K562 (cell line): ENCODE measurements around the gene NQO2. TPM values are rescaled to one million over a fixed set of nuclear protein-coding genes. Genes with fewer than 3 reads are reported as not detected.

Experiments
- DIDO1 ChIP-seq: fragments of 450-650 bp; IDR thresholded peaks from 2 replicates; pipeline ENCODE4 v1.6.1; 2016; ENCODE audit warnings: low read depth, missing biosample characterization, missing genetic modification characterization
- ELF1 ChIP-seq: fragments of 200-800 bp; sonication (Bioruptor generic); IDR thresholded peaks from 2 replicates; pipeline ENCODE4 v1.6.1; 2016; ENCODE audit warnings: missing genetic modification characterization, missing compliant biosample characterization
- FOXA1 ChIP-seq: fragments of 450-650 bp; IDR thresholded peaks from 2 replicates; pipeline ENCODE4 v1.6.1; 2016; ENCODE audit warnings: mild to moderate bottlenecking, borderline replicate concordance
- GATAD2A ChIP-seq: fragments of 450-650 bp; IDR thresholded peaks from 2 replicates; pipeline ENCODE4 v1.6.1; 2017
- HNRNPK ChIP-seq: fragments of 200-400 bp; formaldehyde crosslinking; IDR thresholded peaks from one replicate; pipeline ENCODE4 v1.6.1; 2018; ENCODE audit warnings: mild to moderate bottlenecking, low read depth, low read length; ENCODE audit not compliant: poor library complexity, severe bottlenecking
- ID3 ChIP-seq, 2 experiments: fragments of 250-450 bp in 1 of 2; fragments of 450-650 bp in 1 of 2; sonication (Bioruptor Pico) in 1 of 2; IDR thresholded peaks; 2 replicates each; pipeline versions ENCODE4 v1.6.1 to v1.8.0; 2016 to 2021; ENCODE audit warnings: mild to moderate bottlenecking in 2 of 2, moderate library complexity in 2 of 2, missing compliant biosample characterization in 1 of 2, missing genetic modification characterization in 1 of 2
- JUN ChIP-seq, 2 experiments: sonication (generic) in 1 of 2; formaldehyde crosslinking in 1 of 2; IDR thresholded peaks; 2 replicates each; pipeline versions ENCODE4 v1.6.1 to v1.8.0; 2012 to 2022; ENCODE audit warnings: borderline replicate concordance in 2 of 2, mild to moderate bottlenecking in 2 of 2, improper control_type of control experiment in 1 of 2, low read depth in 1 of 2, low read length in 1 of 2, missing genetic modification reagents in 1 of 2
- KLF6 ChIP-seq: fragments of 250-450 bp; sonication (Bioruptor Pico); IDR thresholded peaks from 2 replicates; pipeline ENCODE4 v1.4.0; 2020; ENCODE audit warnings: mild to moderate bottlenecking, moderate library complexity, borderline replicate concordance
- MXD1 ChIP-seq: fragments of 250-450 bp; sonication (Bioruptor Pico); IDR thresholded peaks from 2 replicates; pipeline ENCODE4 v1.8.0; 2021; ENCODE audit warnings: borderline replicate concordance, mild to moderate bottlenecking, moderate library complexity; ENCODE audit not compliant: poor library complexity, severe bottlenecking
- NCOA4 ChIP-seq: fragments of 450-650 bp; IDR thresholded peaks from 2 replicates; pipeline ENCODE4 v1.6.1; 2018; ENCODE audit warnings: mild to moderate bottlenecking; ENCODE audit not compliant: partially characterized antibody
- RAD21 ChIP-seq, 2 experiments: fragments of 250-450 bp in 1 of 2; fragments of 450-650 bp in 1 of 2; sonication (Bioruptor Pico) in 1 of 2; formaldehyde crosslinking in 1 of 2; IDR thresholded peaks in 1 of 2; conservative IDR thresholded peaks in 1 of 2; 2 replicates each; pipeline versions ENCODE4 v1.4.0 to v1.8.0; 2020 to 2022; ENCODE audit warnings: mild to moderate bottlenecking in 2 of 2, moderate library complexity in 1 of 2
- RBM34 ChIP-seq: fragments of 200-400 bp; formaldehyde crosslinking; IDR thresholded peaks from 2 replicates; pipeline ENCODE4 v1.6.1; 2018; ENCODE audit warnings: low read length, borderline replicate concordance; ENCODE audit not compliant: insufficient read depth
- SIRT6 ChIP-seq: IDR thresholded peaks from one replicate; pipeline ENCODE4 v1.6.1; 2012; ENCODE audit warnings: low read depth, mild to moderate bottlenecking, control low read depth, inconsistent platforms, low read length, moderate library complexity
- SMAD2 ChIP-seq: fragments of 150-350 bp; IDR thresholded peaks from 2 replicates; pipeline ENCODE4 v1.6.1; 2014; ENCODE audit warnings: low read depth, mild to moderate bottlenecking, low read length
- SP1 ChIP-seq: sonication (generic); formaldehyde crosslinking; IDR thresholded peaks from 2 replicates; pipeline ENCODE4 v1.8.1; 2022; ENCODE audit warnings: mild to moderate bottlenecking, missing genetic modification reagents
- TARDBP ChIP-seq: fragments of 450-650 bp; IDR thresholded peaks from 2 replicates; pipeline ENCODE4 v1.6.1; 2016
- TBL1XR1 ChIP-seq, 2 experiments: IDR thresholded peaks; 2 replicates each; pipeline ENCODE4 v1.6.1; 2012; ENCODE audit warnings: improper control_type of control experiment in 2 of 2, low read length in 2 of 2, mild to moderate bottlenecking in 1 of 2
- TRIM24 ChIP-seq, 2 experiments: fragments of 450-650 bp; IDR thresholded peaks; 2 replicates each; pipeline ENCODE4 v1.6.1; 2016
- ZFX ChIP-seq: sonication (generic); formaldehyde crosslinking; IDR thresholded peaks from 2 replicates; pipeline ENCODE4 v1.8.0; 2022; ENCODE audit warnings: mild to moderate bottlenecking, missing genetic modification reagents, moderate library complexity
- ZNF277 ChIP-seq: fragments of 250-450 bp; sonication (Bioruptor Pico); IDR thresholded peaks from 2 replicates; pipeline ENCODE4 v1.8.0; 2022; ENCODE audit warnings: inconsistent platforms, mild to moderate bottlenecking, moderate library complexity, borderline replicate concordance
- ZNF586 ChIP-seq: fragments of 450-650 bp; formaldehyde crosslinking; conservative IDR thresholded peaks from 2 replicates; pipeline ENCODE4 v1.4.0; 2020; ENCODE audit warnings: mild to moderate bottlenecking, moderate library complexity
- ZZZ3 ChIP-seq: fragments of 450-650 bp; IDR thresholded peaks from 2 replicates; pipeline ENCODE4 v1.6.1; 2016; ENCODE audit warnings: antibody characterized with exemption, mild to moderate bottlenecking, moderate library complexity
- polyA plus RNA-seq, 8 experiments: library from polyadenylated mRNA; depleted of rRNA in 4 of 8; stranded (reverse) in 5 of 8; unstranded in 3 of 8; fragments of >200 nt; fragmentation: Nextera tagmentation in 2 of 8; fragmentation: Illumina TruSeq in 1 of 8; extraction: Ambion mirVana in 2 of 8; extraction: Trizol in 1 of 8; gene quantifications; 2 replicates each; pipeline versions ENCODE4 v1.2.1 to v1.2.3, GENCODE V29; 2011 to 2014; ENCODE audit warnings: inconsistent platforms in 1 of 8, missing spikeins in 1 of 8
- total RNA-seq, 7 experiments: library from RNA; depleted of rRNA in 6 of 7; stranded (reverse); fragments of >200 nt in 6 of 7; fragmentation: Illumina TruSeq in 2 of 7; extraction: Trizol in 2 of 7; gene quantifications; 2 replicates each; pipeline versions ENCODE4 v1.2.1 to v1.2.3, GENCODE V29; 2011 to 2021; ENCODE audit warnings: low replicate concordance in 1 of 7
- TF ChIP-seq, protein P1 (sequence below): fragments of 450-650 bp; formaldehyde crosslinking; IDR thresholded peaks from 2 replicates; pipeline ENCODE4 v1.4.0; 2020; ENCODE audit warnings: mild to moderate bottlenecking, moderate library complexity

Gene NQO2
- total and polyA plus RNA-seq, 9 of the 15 experiments (the other 6 are each of a cell fraction or from before 2014, with no cell fraction given) = 54.6 to 214 (median 116) TPM

DNA sequence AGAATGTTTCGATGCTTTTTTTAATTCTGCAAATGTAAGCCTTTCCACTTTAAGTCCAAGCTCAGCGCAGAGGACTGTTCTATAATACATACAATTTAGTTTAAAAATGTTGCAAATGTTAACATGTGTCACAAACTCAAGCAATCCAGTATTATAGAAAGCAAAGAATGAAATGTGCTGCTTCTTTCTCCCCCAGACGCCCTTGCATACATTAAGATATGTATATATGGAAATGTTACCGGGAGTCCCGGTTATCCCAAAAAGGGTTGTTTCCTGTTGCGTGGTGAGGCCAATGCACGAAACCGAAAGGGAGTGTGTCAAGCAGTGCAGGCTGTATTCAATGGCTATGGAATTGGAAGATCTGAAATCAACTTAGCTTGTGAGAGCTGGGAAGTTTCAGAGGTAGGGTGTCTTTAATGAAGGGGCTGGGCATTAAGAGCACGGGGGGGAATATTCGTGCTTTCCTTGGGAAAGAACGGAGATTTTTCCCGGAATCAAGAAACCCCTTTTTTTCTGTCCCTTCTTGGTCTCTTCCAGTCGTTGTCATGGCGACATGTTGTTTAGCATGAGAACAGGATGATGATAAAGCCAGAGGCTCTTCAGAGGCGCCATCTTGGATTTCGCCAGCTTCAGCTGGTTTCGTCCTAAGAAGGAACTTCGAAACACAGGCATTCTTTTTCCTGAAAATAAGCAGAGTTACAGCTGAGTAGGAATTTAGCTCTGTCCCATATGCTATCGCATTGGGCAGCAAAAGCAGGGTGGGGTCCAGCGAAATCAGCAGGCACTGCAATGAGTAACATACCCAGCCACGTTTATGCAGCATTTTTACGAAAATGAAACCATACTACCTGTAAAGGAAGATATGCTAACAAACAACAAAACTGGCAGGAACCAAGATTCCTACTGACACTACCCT is 10.1 kb upstream of the NQO2 start (continued):
- no peak for TF ChIP-seq NCOA4
- no peak for TF ChIP-seq SP1 (CRISPR knock-in tag)
- no peak for TF ChIP-seq ID3 (CRISPR knock-in tag; IDR thresholded peaks at IDR 0.05)
- no peak for TF ChIP-seq ID3 (tag; IDR thresholded peaks at IDR 0.05)
- TF ChIP-seq TARDBP = peak; percentile 80; the same call in 1 of the 2 replicates
- TF ChIP-seq, protein P1, sequence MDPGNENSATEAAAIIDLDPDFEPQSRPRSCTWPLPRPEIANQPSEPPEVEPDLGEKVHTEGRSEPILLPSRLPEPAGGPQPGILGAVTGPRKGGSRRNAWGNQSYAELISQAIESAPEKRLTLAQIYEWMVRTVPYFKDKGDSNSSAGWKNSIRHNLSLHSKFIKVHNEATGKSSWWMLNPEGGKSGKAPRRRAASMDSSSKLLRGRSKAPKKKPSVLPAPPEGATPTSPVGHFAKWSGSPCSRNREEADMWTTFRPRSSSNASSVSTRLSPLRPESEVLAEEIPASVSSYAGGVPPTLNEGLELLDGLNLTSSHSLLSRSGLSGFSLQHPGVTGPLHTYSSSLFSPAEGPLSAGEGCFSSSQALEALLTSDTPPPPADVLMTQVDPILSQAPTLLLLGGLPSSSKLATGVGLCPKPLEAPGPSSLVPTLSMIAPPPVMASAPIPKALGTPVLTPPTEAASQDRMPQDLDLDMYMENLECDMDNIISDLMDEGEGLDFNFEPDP (CRISPR knock-in tag) = no peak
- peak; percentile 83 for TF ChIP-seq ELF1 (tag)
- no peak for TF ChIP-seq HNRNPK
- no peak; the same call in 1 of the 2 replicates for TF ChIP-seq ZFX (CRISPR knock-in tag)
- peak; percentile 34 to 71; a peak in 2 of 4 replicates for TF ChIP-seq TBL1XR1 (IDR thresholded peaks at IDR 0.05; ENCODE audit: low read length in 2 of 2)
- no peak for TF ChIP-seq RAD21 (CRISPR knock-in tag; conservative IDR thresholded peaks at IDR 0.05 in 1 of 2, IDR thresholded peaks at IDR 0.05 in 1 of 2)
- TF ChIP-seq GATAD2A = peak; percentile 18; the same call in 1 of the 2 replicates
- TF ChIP-seq ZNF277 (CRISPR knock-in tag) = no peak
- peak; percentile 14; the same call in 1 of the 2 replicates for TF ChIP-seq KLF6 (CRISPR knock-in tag)
- peak; percentile 29; the same call in 1 of the 2 replicates for TF ChIP-seq JUN (IDR thresholded peaks at IDR 0.05; ENCODE audit: borderline replicate concordance, low read depth, low read length)
- no peak for TF ChIP-seq JUN (CRISPR knock-in tag; IDR thresholded peaks at IDR 0.05; ENCODE audit: borderline replicate concordance)
- TF ChIP-seq MXD1 = no peak
- no peak for TF ChIP-seq SMAD2
- no peak for TF ChIP-seq FOXA1
- TF ChIP-seq DIDO1 (tag) = no peak
- TF ChIP-seq RBM34 = 0 out of 2 replicates have a peak, but pooled peaks have one; percentile 14
- no peak for TF ChIP-seq SIRT6
- 0 out of 4 replicates have a peak, but pooled peaks of 1 of the 2 experiments have one; percentile 32 for TF ChIP-seq TRIM24 (IDR thresholded peaks at IDR 0.05)
- peak; percentile 24; the same call in 1 of the 2 replicates for TF ChIP-seq ZZZ3
- TF ChIP-seq ZNF586 (CRISPR knock-in tag) = 0 out of 2 replicates have a peak, but pooled peaks have one; percentile 27
